GM18517 (cell line): ENCODE results near the gene ITPKA.
A peak's percentile ranks its signal among the peaks of the same experiment; 100 is the strongest.
"Not testable (repeated sequence)": the region's sequence is repeated elsewhere in the genome, so short reads cannot be mapped to it uniquely, and the experiment has no call there.

Experiments used
- ATAC-seq: cut with Tn5 transposase; IDR thresholded peaks from one replicate; pipeline ENCODE4 v1.9.1; 2021; ENCODE audit warnings: mild to moderate bottlenecking, moderate library complexity; ENCODE audit not compliant: unreplicated experiment

The ITPKA gene

GRCh38 chr15:41493205-41493901, at the start of gene ITPKA:
Gene ITPKA, plus strand, starts transcription at chr15:41493874. Its CDS starts 54 bp downstream, at chr15:41493928.
- ATAC-seq, result peak; percentile 69

GRCh38 chr15:41445399-41445798, 48.3 kb upstream of the ITPKA start:
- no peak for ATAC-seq

- ATAC-seq, result no peak
Measured at GRCh38 chr15:41462084-41462795, 31.4 kb upstream of the ITPKA start.

- ATAC-seq, result no peak
Measured at GRCh38 chr15:41464889-41465580, 28.6 kb upstream of the ITPKA start.

- ATAC-seq, result no peak
Measured at GRCh38 chr15:41465822-41466421, 27.8 kb upstream of the ITPKA start.

GRCh38 chr15:41466711-41467110, 27.0 kb upstream of the ITPKA start:
- ATAC-seq, result no peak

GRCh38 chr15:41469644-41470043, 24.0 kb upstream of the ITPKA start:
- not testable (repeated sequence) for ATAC-seq

- no peak for ATAC-seq
Measured at GRCh38 chr15:41473418-41473817, 20.3 kb upstream of the ITPKA start.

- no peak for ATAC-seq
Measured at GRCh38 chr15:41474436-41474835, 19.2 kb upstream of the ITPKA start.

GRCh38 chr15:41474941-41475340, 18.7 kb upstream of the ITPKA start:
- ATAC-seq, result no peak

- ATAC-seq, result no peak
Measured at GRCh38 chr15:41476416-41477048, 17.1 kb upstream of the ITPKA start.

GRCh38 chr15:41480396-41481140, 13.1 kb upstream of the ITPKA start:
- ATAC-seq, result no peak

- no peak for ATAC-seq
Measured at GRCh38 chr15:41482110-41482877, 11.4 kb upstream of the ITPKA start.

GRCh38 chr15:41483115-41483514, 10.6 kb upstream of the ITPKA start:
- peak; percentile 59 for ATAC-seq

- ATAC-seq, result no peak
Measured at GRCh38 chr15:41483519-41483918, 10.2 kb upstream of the ITPKA start.

- no peak for ATAC-seq
Measured at GRCh38 chr15:41484937-41485625, 8.6 kb upstream of the ITPKA start.

GRCh38 chr15:41486286-41486685, 7.4 kb upstream of the ITPKA start:
- ATAC-seq, result no peak

- no peak for ATAC-seq
Measured at GRCh38 chr15:41487381-41487780, 6.3 kb upstream of the ITPKA start.

- no peak for ATAC-seq
Measured at GRCh38 chr15:41487802-41488201, 5.9 kb upstream of the ITPKA start.
